Measurements from ENCODE around the gene PRX. TPM values are rescaled to one million over a fixed set of nuclear protein-coding genes. Genes with fewer than 3 reads are reported as not detected.

PRX gene, protein sequence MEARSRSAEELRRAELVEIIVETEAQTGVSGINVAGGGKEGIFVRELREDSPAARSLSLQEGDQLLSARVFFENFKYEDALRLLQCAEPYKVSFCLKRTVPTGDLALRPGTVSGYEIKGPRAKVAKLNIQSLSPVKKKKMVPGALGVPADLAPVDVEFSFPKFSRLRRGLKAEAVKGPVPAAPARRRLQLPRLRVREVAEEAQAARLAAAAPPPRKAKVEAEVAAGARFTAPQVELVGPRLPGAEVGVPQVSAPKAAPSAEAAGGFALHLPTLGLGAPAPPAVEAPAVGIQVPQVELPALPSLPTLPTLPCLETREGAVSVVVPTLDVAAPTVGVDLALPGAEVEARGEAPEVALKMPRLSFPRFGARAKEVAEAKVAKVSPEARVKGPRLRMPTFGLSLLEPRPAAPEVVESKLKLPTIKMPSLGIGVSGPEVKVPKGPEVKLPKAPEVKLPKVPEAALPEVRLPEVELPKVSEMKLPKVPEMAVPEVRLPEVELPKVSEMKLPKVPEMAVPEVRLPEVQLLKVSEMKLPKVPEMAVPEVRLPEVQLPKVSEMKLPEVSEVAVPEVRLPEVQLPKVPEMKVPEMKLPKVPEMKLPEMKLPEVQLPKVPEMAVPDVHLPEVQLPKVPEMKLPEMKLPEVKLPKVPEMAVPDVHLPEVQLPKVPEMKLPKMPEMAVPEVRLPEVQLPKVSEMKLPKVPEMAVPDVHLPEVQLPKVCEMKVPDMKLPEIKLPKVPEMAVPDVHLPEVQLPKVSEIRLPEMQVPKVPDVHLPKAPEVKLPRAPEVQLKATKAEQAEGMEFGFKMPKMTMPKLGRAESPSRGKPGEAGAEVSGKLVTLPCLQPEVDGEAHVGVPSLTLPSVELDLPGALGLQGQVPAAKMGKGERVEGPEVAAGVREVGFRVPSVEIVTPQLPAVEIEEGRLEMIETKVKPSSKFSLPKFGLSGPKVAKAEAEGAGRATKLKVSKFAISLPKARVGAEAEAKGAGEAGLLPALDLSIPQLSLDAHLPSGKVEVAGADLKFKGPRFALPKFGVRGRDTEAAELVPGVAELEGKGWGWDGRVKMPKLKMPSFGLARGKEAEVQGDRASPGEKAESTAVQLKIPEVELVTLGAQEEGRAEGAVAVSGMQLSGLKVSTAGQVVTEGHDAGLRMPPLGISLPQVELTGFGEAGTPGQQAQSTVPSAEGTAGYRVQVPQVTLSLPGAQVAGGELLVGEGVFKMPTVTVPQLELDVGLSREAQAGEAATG (N-terminal part only)
- total RNA-seq (1 to 10 TPM; 4.9 to 5.1 TPM), polyA plus RNA-seq (ENCODE audit: insufficient read depth, low read depth, low replicate concordance) (3.6 TPM)
- long read RNA-seq, donor 1 = 0 reads
- long read RNA-seq, donor 2 = 0 reads

- no peak for DNase-seq
- peaks cover 15% of the 10 kb centered on the region for H3K4me1 ChIP-seq
- H3K9me3 ChIP-seq = no peaks in the 10 kb centered on the region
- H3K27me3 ChIP-seq = no peaks in the 10 kb centered on the region
- H3K27ac ChIP-seq = no peak within 1 kb of the TSS
- TF ChIP-seq POLR2A (IDR thresholded peaks at IDR 0.05) = no peak
- TF ChIP-seq, protein P1, sequence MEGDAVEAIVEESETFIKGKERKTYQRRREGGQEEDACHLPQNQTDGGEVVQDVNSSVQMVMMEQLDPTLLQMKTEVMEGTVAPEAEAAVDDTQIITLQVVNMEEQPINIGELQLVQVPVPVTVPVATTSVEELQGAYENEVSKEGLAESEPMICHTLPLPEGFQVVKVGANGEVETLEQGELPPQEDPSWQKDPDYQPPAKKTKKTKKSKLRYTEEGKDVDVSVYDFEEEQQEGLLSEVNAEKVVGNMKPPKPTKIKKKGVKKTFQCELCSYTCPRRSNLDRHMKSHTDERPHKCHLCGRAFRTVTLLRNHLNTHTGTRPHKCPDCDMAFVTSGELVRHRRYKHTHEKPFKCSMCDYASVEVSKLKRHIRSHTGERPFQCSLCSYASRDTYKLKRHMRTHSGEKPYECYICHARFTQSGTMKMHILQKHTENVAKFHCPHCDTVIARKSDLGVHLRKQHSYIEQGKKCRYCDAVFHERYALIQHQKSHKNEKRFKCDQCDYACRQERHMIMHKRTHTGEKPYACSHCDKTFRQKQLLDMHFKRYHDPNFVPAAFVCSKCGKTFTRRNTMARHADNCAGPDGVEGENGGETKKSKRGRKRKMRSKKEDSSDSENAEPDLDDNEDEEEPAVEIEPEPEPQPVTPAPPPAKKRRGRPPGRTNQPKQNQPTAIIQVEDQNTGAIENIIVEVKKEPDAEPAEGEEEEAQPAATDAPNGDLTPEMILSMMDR (IDR thresholded peaks at IDR 0.05) = no peak
- H3K36me3 ChIP-seq (ENCODE audit: low read depth, missing control alignments) = no peaks in the 10 kb centered on the region
- WGBS, 2 donors = 51 to 61% methylated on average over 14 to 18 of the region's 18 CpGs
- no peak within 1 kb of the TSS for H3K4me3 ChIP-seq
- intact Hi-C loops (cut with DNase I; ENCODE audit: low total_unique reads) = no loop called here
Measured at GRCh38 chr19:40413291-40413845, at the start of gene PRX. Gene PRX (minus strand): TSS chr19:40413378. CDS start chr19:40407932, 5,446 bp downstream.

GRCh38 chr19:40461669-40462221 lies 48.6 kb upstream of the PRX start:
- H3K4me3 ChIP-seq = no peak overlapping the region
- peak; percentile 26 for DNase-seq
- no peak overlapping the region for H3K27ac ChIP-seq
- intact Hi-C loops (cut with DNase I; ENCODE audit: low total_unique reads) = no loop called here
- H3K4me1 ChIP-seq = peaks cover 21% of the 10 kb centered on the region
- TF ChIP-seq, protein P1 (IDR thresholded peaks at IDR 0.05) = no peak
- TF ChIP-seq POLR2A (IDR thresholded peaks at IDR 0.05) = no peak
- no peaks in the 10 kb centered on the region for H3K9me3 ChIP-seq
- 63 to 77% methylated on average over 4 to 7 of the region's 7 CpGs for WGBS, 2 donors
- H3K36me3 ChIP-seq (ENCODE audit: low read depth, missing control alignments) = no peaks in the 10 kb centered on the region
- H3K27me3 ChIP-seq = no peaks in the 10 kb centered on the region

GRCh38 chr19:40460185-40460584 lies 47.0 kb upstream of the PRX start:
- intact Hi-C loops (cut with DNase I; ENCODE audit: low total_unique reads) = no loop called here
- Histone ChIP-seq H3K27ac (no peak overlapping the region), H3K27me3 (no peaks in the 10 kb centered on the region), H3K4me1 (peaks cover 11% of the 10 kb centered on the region), H3K4me3 (no peak overlapping the region), H3K36me3 (ENCODE audit: low read depth, missing control alignments) (no peaks in the 10 kb centered on the region), H3K9me3 (no peaks in the 10 kb centered on the region)
- TF ChIP-seq POLR2A (IDR thresholded peaks at IDR 0.05) = no peak
- TF ChIP-seq, protein P1 (IDR thresholded peaks at IDR 0.05) = no peak
- WGBS, 2 donors = 86 to 92% methylated on average over 3 of the region's 3 CpGs
- DNase-seq = no peak

GRCh38 chr19:40458597-40458974 lies 45.4 kb upstream of the PRX start:
- TF ChIP-seq, protein P1 (IDR thresholded peaks at IDR 0.05) = no peak
- no peak for TF ChIP-seq POLR2A (IDR thresholded peaks at IDR 0.05)
- intact Hi-C loops (cut with DNase I; ENCODE audit: low total_unique reads) = no loop called here
- Histone ChIP-seq H3K36me3 (ENCODE audit: low read depth, missing control alignments) (no peaks in the 10 kb centered on the region), H3K27ac (no peak overlapping the region), H3K4me1 (no peaks in the 10 kb centered on the region), H3K4me3 (no peak overlapping the region), H3K9me3 (no peaks in the 10 kb centered on the region), H3K27me3 (no peaks in the 10 kb centered on the region)
- no peak for DNase-seq
- WGBS, 2 donors = 92% methylated on average over 3 of the region's 3 CpGs
